Endothelial cell of umbilical vein (primary cell): ENCODE results near the gene HYAL2. TPM values are rescaled to one million over a fixed set of nuclear protein-coding genes. Genes with fewer than 3 reads are reported as not detected.

Experiments
- BruUV-seq: library from RNA; stranded (reverse); fragments of 400-500 nt; replicated peaks from 2 replicates; lab custom pipeline; 2021; lab: Mats Ljungman, UMichigan
- CTCF ChIA-PET: fragments of 300-600, 350-600 bp; sonication (Branson Sonifier 250); formaldehyde crosslinking; loops from one replicate; lab custom pipeline; 2021; ENCODE audit warnings: antibody characterized with exemption, inconsistent platforms; lab: Charles Lee
- POLR2A ChIA-PET: fragments of 300-600, 350-600 bp; sonication (Branson Sonifier 250); formaldehyde crosslinking; loops from one replicate; lab custom pipeline; 2021; ENCODE audit warnings: antibody characterized with exemption, inconsistent platforms; lab: Charles Lee
- DNase-seq: peaks from one replicate; pipeline ENCODE4 v3.0.0-alpha.2; 2011; ENCODE audit warnings: low read depth, low spot score
- FAIRE-seq: peaks from 2 replicates; lab custom pipeline; 2011; peaks lifted over from hg19 to GRCh38; lab: Jason Lieb, UNC
- H2AFZ ChIP-seq: 2 replicates; pipeline ENCODE4 v1.6.0; 2012; ENCODE audit warnings: low read depth, low read length, control low read depth, inconsistent platforms
- H3K27ac ChIP-seq: 2 replicates; pipeline ENCODE4 v1.5.1; 2011; ENCODE audit warnings: low read depth, mild to moderate bottlenecking, control low read depth, low read length, moderate library complexity; ENCODE audit not compliant: insufficient read depth
- H3K27me3 ChIP-seq, 2 experiments: 2 replicates each; pipeline versions ENCODE4 v1.6.0 to v1.6.1; 2011; ENCODE audit warnings: low read length in 2 of 2, mixed read lengths in 1 of 2; ENCODE audit not compliant: control insufficient read depth in 2 of 2, insufficient read depth in 2 of 2
- H3K36me3 ChIP-seq, 2 experiments: 2 replicates in 1 of 2; 3 replicates in 1 of 2; pipeline ENCODE4 v1.5.1; 2011; ENCODE audit warnings: low read length in 2 of 2, mild to moderate bottlenecking in 1 of 2, moderate library complexity in 1 of 2; ENCODE audit not compliant: control insufficient read depth in 2 of 2, insufficient read depth in 2 of 2; ENCODE audit errors: extremely low read depth in 1 of 2
- H3K4me1 ChIP-seq: 3 replicates; pipeline ENCODE4 v1.5.1; 2011; ENCODE audit warnings: mild to moderate bottlenecking, low read length; ENCODE audit not compliant: control insufficient read depth, insufficient read depth; ENCODE audit errors: extremely low read depth
- H3K4me2 ChIP-seq: 2 replicates; pipeline ENCODE4 v1.6.1; 2011; ENCODE audit warnings: low read length, control low read depth, mixed read lengths; ENCODE audit not compliant: insufficient read depth
- H3K4me3 ChIP-seq, 3 experiments: fragments of 200-600 bp in 1 of 3; sonication (generic), shearing (Covaris generic) in 1 of 3; replicated peaks in 1 of 3; 2 replicates each; pipeline ENCODE4 v1.5.1; 2011 to 2016; ENCODE audit warnings: control low read depth in 3 of 3, low read length in 3 of 3, mild to moderate bottlenecking in 2 of 3, inconsistent platforms in 1 of 3, low read depth in 1 of 3, moderate library complexity in 1 of 3; ENCODE audit not compliant: insufficient read depth in 1 of 3
- H3K79me2 ChIP-seq: 2 replicates; pipeline ENCODE4 v1.6.0; 2012; ENCODE audit warnings: low read length, inconsistent platforms; ENCODE audit not compliant: control insufficient read depth, insufficient read depth
- H3K9ac ChIP-seq: replicated peaks from 2 replicates; pipeline ENCODE3; 2011; ENCODE audit warnings: low read length, control low read depth; ENCODE audit not compliant: insufficient read depth; ENCODE audit errors: extremely low read depth
- H3K9me1 ChIP-seq: replicated peaks from 3 replicates; pipeline ENCODE4 v1.6.0; 2011; ENCODE audit warnings: mild to moderate bottlenecking, low read length; ENCODE audit not compliant: control insufficient read depth, insufficient read depth; ENCODE audit errors: extremely low read depth
- H3K9me3 ChIP-seq: replicated peaks from 2 replicates; pipeline ENCODE4 v1.5.1; 2012; ENCODE audit warnings: low read length, inconsistent platforms; ENCODE audit not compliant: control insufficient read depth, insufficient read depth
- H4K20me1 ChIP-seq: replicated peaks from 2 replicates; pipeline ENCODE3; 2011; ENCODE audit warnings: mild to moderate bottlenecking, low read length; ENCODE audit not compliant: control insufficient read depth, insufficient read depth; ENCODE audit errors: extremely low read depth
- CTCF ChIP-seq, 2 donors: IDR thresholded peaks; 1 replicate in 1 of 2; 2 replicates in 1 of 2; pipeline ENCODE4 v1.5.1; 2011; ENCODE audit warnings: low read length in 2 of 2, mild to moderate bottlenecking in 2 of 2, moderate library complexity in 2 of 2, control low read depth in 1 of 2, inconsistent platforms in 1 of 2, low read depth in 1 of 2; ENCODE audit not compliant: insufficient read depth in 1 of 2; ENCODE audit errors: extremely low read depth in 1 of 2
- EZH2 ChIP-seq: IDR thresholded peaks from 2 replicates; pipeline ENCODE4 v1.6.1; 2012; ENCODE audit warnings: borderline replicate concordance, low read depth, mild to moderate bottlenecking, moderate library complexity, low read length, inconsistent platforms; ENCODE audit not compliant: severe bottlenecking
- FOS ChIP-seq: IDR thresholded peaks from 2 replicates; pipeline ENCODE4 v1.6.1; 2011; ENCODE audit warnings: mild to moderate bottlenecking, low read length, moderate library complexity, borderline replicate concordance; ENCODE audit not compliant: insufficient read depth
- GATA2 ChIP-seq: IDR thresholded peaks from 2 replicates; pipeline ENCODE4 v1.7.0; 2011; ENCODE audit warnings: low read depth, mild to moderate bottlenecking, moderate library complexity, mixed read lengths, low read length; ENCODE audit not compliant: insufficient read length, insufficient read depth
- JUN ChIP-seq: IDR thresholded peaks from 2 replicates; pipeline ENCODE4 v1.6.1; 2011; ENCODE audit warnings: borderline replicate concordance, low read depth; ENCODE audit not compliant: insufficient read length, insufficient read depth
- MAX ChIP-seq: IDR thresholded peaks from 2 replicates; pipeline ENCODE4 v1.6.1; 2011; ENCODE audit not compliant: insufficient read depth, insufficient read length
- MYC ChIP-seq: IDR thresholded peaks from one replicate; pipeline ENCODE4 v1.6.1; 2011; ENCODE audit warnings: mild to moderate bottlenecking, low read depth, low read length
- POLR2A ChIP-seq: IDR thresholded peaks from 2 replicates; pipeline ENCODE4 v1.6.1; 2012; ENCODE audit warnings: low read depth, mild to moderate bottlenecking, control low read depth, low read length
- POLR2AphosphoS5 ChIP-seq: IDR thresholded peaks from 2 replicates; pipeline ENCODE4 v1.6.1; 2012; ENCODE audit warnings: low read depth, mild to moderate bottlenecking, control low read depth, low read length, moderate library complexity; ENCODE audit not compliant: insufficient read depth
- dilution Hi-C: fragments of 300-500 bp; cut with MboI; formaldehyde crosslinking; loops from one replicate; pipeline ENCODE4 v1.15.0; 2019; ENCODE audit warnings: low sequenced_read_pairs; ENCODE audit not compliant: extremely low pct_ligation_motif_present
- intact Hi-C: fragments of 100-400 bp; cut with micrococcal nuclease; formaldehyde crosslinking; loops from one replicate; pipeline ENCODE4 v1.10.0; 2022
- polyA plus RNA-seq, 4 experiments: library from polyadenylated mRNA; depleted of rRNA in 3 of 4; stranded (reverse) in 3 of 4; unstranded in 1 of 4; fragments of >200 nt; gene quantifications; 2 replicates each; pipeline versions ENCODE4 v1.2.1 to v1.2.3, GENCODE V29; 2011 to 2012; ENCODE audit warnings: missing spikeins in 1 of 4
- total RNA-seq: library from RNA; stranded (reverse); gene quantifications from 2 replicates; pipeline ENCODE4 v1.2.3, GENCODE V29; 2021

HYAL2 gene
- total and polyA plus RNA-seq, 2 donors (not counting 3 experiments of a cell fraction or from before 2014, with no cell fraction given), result 266 to 970 TPM

- peaks cover 35% of the 10 kb centered on the region for H3K4me1 ChIP-seq
- TF ChIP-seq POLR2AphosphoS5, result no peak
- no peak for TF ChIP-seq POLR2A
- no peak for TF ChIP-seq FOS
- no peak for TF ChIP-seq EZH2
- no peak for TF ChIP-seq GATA2
- no peak for TF ChIP-seq CTCF (IDR thresholded peaks at IDR 0.05; ENCODE audit: extremely low read depth in 1 of 2, insufficient read depth in 1 of 2, low read depth in 1 of 2, low read length in 2 of 2)
- TF ChIP-seq JUN, result no peak
- no peak for TF ChIP-seq MYC
- TF ChIP-seq MAX, result no peak
- peak overlapping the region; percentile 6 for H3K4me2 ChIP-seq
- no peak overlapping the region for H3K27ac ChIP-seq
- H3K9me1 ChIP-seq, result no peaks in the 10 kb centered on the region
- H3K36me3 ChIP-seq, result peaks cover 0 to 9% of the 10 kb centered on the region in 2 experiments
- no peak overlapping the region for H3K4me3 ChIP-seq
- DNase-seq (no peak), FAIRE-seq (no peak)
- ChIA-PET POLR2A (no interaction called here), CTCF (interaction anchor here (1.6 kb wide), 1 partner anchor 9 kb away, joined by 4 read pairs; the partner anchor contains the start of genes CYB561D2 and NPRL2)
- peak overlapping the region; percentile 68 for H2AFZ ChIP-seq
- H4K20me1 ChIP-seq, result peaks cover 6% of the 10 kb centered on the region
- intact Hi-C loops (loop anchor here (1.0 to 5.0 kb wide), 4 partner anchors 8 to 1033 kb away; partner anchors contain the start of genes HEMK1, HYAL3, NAA80 and RBM15B), dilution Hi-C loops (no loop called here)
- no peaks in the 10 kb centered on the region for H3K27me3 ChIP-seq
- peaks cover 43% of the 10 kb centered on the region for H3K79me2 ChIP-seq
- BruUV-seq, result no TSS peak
- H3K9ac ChIP-seq, result no peak overlapping the region
- no peaks in the 10 kb centered on the region for H3K9me3 ChIP-seq
Observed at GRCh38 chr3:50359760-50360110, 37.2 kb upstream of the HYAL2 start.
